Stimulated activated CD8-positive, alpha-beta memory T cell treated with anti-CD3 and anti-CD28 coated beads, Interleukin-7, amount 100 ng/mL, for 48 hours (primary cell): Measurements from ENCODE around the gene TP53TG5.
A peak's percentile ranks its signal among the peaks of the same experiment; 100 is the strongest.

ENCODE experiments used
- DNase-seq, 2 donors: peaks; one replicate each; pipeline ENCODE4 v3.0.0-alpha.2; 2020; ENCODE audit warnings: low read depth in 1 of 2; ENCODE audit errors: extremely low read depth in 1 of 2

TP53TG5 gene

DNA sequence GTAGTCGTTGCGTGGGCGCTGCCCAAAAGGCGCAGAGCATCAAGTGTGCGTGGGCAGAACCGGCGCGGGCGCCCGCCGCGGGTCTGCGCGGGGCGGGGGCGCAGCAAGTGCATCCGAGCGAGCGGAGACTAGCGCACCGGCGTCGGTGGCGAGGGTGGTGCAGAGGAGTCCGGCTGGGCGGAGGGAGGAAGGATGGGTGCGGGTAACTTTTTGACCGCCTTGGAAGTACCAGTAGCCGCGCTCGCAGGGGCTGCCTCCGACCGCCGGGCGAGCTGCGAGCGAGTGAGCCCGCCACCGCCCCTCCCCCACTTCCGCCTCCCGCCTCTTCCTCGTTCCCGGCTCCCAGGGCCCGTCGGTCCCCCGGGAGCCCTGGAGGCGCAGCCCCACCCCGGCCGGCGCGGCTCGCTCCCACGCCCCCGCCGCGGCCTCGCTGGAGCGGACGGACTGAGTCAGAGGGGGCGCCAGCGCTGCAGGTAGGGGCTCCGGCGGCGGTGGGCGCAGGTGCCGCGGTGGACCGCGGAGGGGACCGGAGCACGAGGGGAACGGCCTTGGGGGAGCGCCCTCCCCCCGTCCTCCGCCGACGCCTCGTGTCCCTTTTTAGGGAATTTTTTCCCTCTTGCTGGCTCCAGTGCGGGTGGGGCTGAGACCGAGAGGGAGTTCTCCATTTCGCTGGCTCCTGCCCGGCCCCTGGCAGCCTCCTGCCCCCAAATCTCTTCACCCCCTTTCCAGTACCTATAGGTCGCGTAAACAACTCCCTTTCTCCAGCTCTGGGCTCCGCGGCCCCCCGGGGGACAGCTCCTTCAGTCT, 28.3 kb upstream of the TP53TG5 start:
- no peak for DNase-seq

DNA sequence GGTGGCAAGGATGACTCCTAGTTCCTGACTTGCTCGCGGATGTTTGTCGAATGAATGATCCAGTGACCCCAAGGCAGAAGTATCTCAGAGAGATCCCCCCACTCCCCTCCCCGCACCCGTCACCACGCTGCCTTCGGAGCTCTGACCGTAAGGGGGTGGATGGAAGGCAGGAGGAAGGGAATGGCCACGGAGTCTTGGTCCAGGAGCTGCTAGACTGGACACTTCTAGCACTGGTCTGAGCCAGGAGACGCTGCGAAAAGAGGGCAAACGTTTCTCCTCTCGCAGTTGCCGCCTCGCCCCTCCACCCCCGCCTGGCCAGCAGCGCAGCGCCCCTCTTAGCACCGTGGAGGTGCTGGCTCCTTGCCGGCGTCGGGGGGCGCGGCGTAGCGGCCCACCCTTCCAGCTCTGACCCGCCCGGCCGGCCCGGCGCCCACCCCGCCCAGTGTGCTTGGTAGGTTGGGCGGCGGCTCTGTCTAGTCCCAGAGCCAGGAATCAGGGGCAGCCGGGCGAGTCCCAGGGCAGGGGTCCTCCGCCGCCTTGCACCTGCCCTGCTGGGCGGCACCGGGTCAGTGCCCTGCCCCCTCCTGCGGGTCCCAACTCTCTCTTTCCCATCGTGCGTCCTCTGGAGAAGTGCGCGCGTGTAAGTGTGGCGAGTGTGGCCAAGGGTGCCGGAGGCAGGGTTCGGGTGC, 27.6 kb upstream of the TP53TG5 start:
- no peak for DNase-seq

DNA sequence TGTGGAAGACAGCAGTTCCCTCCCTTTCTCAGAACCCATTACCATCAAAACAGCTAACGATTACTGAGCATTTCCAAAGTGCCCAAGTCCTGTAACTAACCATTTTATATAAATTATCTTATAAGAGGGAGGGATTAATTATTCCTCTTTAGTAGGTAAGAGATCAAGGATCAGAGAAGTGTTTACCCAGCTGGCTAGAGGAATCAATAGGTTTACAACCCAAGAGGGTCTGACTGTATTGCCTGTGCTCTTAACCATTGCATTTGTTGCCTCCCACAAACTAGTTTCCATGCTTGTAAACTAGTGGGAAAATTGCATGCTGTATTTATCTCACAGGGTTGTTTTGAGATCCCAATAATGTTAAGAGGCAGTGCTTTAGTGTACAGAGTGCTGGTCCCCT, 26.3 kb upstream of the TP53TG5 start:
- no peak for DNase-seq

DNA sequence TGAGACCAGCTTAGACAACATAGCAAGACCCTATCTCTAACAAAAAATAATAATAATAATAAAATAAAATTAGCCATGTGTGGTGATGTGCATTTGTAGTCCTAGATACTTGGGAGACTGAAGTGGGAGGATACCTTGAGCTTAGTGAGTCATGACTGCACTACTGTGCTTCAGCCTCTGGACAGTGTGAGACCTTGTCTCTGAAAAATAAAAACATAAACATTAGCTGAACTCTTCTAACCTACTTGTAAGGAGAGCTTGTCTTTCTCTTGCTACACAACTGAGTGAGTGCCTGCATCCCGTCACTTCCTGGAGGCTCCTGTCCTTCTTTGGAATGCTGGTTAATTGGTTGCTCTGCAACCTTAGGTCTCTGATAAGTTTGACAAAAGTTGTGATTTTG, 24.8 kb upstream of the TP53TG5 start:
- no peak for DNase-seq

DNA sequence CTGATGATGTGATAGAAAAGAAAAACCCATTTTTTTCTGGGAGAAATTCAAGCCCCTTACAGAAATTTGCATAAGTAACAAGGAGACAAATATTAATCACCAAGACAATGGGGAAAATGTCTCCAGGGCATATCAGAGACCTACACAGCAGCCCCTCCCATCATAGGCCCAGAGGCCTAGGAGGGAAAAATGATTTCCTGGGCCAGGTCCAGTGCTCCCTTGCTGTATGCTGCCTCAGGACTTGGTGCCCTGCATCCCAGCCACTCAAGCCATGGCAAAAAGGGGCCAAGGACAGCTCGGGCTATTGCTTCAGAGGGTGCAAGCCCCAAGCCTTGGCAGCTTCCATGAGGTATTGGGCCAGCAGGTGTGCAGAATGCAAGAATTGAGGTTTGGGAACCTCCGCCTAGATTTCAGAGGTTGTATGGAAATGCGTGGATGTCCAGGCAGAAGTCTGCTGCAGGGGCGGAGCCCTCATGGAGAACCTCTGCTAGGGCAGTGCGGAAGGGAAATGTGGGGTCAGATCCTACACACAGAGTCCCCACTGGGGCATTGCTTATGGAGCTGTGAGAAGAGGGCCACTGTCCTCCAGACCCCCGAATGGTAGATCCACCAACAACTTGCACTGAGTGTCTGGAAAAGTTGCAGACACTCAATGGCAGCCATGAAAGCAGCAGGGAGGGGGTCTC, 22.4 kb upstream of the TP53TG5 start:
- DNase-seq, result no peak

DNA sequence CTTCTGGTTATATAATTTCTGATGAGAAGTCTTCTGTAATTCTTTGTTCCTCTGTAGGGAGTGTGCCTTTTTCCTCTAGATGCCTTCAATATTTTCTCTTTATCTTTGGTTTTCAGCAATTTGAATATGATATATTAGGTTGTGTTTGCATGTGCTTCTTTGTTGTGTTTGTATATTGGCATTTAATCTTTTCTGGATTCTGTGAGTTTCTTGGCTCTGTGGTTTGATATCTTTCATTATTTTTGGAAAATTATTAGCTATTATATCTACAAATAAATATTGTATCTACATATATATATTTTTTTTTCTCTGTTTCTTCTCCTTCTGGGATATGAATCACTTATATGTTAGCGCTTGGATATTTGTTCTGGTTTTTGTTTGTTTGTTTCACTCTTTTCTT, 20.9 kb upstream of the TP53TG5 start:
- DNase-seq, result no peak

DNA sequence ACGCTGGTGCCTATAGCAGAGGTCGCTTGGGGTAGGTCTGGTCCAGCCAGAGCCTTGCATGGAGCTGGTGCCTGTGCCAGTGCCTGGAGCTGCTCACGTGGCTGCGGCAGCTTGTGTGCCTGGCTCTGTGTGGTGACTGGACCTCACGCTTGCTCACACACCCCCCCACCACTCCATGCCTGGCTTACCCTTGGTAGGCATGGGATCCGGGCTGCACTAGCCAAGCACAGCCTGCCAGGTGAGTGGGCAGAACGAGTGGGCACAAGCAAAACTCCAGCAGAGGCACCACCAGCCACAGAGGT, 16.9 kb upstream of the TP53TG5 start:
- DNase-seq, result no peak

DNA sequence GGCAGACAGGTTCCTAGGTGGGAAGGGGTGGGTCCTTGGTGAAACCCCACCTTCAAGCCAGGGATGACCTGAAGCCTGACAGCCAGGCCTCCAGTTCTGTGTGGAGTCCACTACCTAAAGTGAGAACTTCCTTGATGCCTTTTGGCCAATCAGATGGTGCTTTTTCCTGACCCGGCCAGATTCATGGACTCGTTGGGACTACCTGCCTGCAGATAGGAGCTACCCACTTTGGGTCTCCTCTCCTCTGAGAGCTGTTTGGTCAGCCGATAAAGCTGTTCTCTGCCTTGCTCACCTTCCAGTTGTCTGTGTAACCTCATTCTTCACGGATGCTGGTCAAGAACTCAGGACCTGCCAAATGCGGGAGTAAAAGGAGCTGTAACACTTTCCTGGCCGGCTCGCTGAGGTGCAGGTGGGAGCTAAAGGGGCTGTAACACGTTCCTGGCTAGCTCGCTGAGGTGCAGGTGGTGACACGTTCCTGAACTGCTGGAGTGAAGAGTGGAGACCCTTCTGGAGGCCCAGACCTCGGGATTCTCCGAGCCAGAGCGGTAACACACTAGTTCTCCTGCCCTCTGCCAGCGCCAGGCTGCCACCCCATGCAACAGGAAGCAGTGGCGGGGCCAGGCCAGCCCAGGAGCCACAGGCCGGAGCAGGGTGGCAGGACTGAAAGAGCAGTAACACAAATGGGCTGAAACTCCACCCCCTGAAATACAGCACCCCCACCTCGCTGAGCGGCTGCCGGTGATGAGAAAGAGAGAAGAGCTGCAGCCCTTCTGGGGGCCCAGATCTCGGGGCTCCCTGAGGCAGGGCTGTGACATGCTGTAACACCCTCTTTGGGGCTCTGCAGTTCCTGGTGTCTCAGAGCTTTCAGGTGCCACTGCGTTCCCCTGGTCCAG, 16.3 kb upstream of the TP53TG5 start:
- DNase-seq, result no peak

DNA sequence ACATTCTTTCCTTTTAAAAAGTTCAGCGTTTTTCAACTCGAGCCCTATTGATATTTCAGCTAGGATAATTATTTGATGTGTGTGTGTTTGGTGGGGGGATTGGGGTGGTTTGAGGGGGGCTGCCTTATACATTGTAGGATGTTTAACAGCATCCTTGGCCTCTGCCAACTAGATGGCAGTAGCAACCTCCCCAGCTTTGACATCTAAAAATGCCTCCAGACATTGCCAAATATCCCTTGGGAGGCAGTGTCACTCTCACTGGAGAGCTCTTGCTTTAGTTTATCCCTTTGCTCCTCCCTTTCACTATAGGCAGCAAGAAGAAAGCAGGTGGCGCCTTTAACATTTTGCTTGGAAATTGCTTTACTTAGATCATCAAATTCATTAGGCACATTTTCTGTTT, 14.6 kb upstream of the TP53TG5 start:
- DNase-seq, result no peak

DNA sequence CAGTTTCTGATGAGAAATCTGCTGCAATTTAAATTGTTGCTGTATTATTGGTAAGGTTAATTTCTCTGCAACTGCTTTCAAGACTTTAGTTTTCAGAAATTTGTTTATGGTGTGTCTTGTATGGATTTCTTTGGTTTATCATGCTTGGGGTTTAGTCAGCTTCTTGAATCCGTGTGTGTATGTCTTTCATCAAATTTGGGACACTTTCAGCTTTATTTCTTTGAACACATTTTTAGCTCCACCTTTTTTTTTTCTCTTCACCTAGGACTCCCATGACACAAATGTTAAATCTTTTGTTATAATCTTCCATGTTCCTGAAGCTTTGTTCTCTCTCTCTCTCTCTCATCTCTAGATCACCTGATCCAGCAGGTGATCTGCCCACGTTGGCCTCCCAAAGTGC, 13.4 kb upstream of the TP53TG5 start:
- no peak for DNase-seq

DNA sequence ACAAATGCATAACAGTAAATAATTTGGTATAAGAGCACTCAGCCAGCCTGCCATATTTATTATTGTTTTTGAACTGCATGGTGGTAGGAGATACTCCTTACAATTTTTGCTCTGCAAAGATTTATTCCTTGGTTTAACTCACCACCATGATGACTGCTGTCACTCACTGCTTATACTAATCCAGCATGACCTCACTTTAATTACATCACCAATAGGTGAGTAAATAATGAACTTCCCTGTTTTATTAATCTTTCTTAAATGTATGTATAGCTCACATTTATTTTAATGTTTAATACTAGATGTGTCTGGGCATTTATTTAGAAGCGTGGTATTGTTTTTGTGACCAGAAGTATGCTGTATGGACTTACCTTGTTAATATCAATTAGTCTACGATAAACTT, 12.8 kb upstream of the TP53TG5 start:
- DNase-seq, result no peak

DNA sequence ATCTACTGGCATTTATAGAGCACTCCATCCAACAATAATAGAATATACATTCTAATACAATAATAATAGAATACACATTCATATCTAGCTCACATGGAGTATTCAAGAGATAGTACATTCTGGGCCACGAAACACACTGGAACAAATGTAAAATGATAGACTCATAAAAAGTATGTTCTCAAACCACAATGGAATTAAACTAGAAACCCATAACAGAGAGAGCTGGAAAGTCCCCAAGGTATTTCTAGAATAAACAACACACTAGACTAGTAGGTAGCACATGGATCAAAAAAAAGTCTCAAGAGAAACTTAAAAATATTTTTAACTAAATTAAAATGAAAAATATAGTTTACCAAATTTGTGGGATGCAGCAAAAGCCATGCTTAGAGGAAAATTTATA, 9.1 kb upstream of the TP53TG5 start:
- DNase-seq, result no peak

DNA sequence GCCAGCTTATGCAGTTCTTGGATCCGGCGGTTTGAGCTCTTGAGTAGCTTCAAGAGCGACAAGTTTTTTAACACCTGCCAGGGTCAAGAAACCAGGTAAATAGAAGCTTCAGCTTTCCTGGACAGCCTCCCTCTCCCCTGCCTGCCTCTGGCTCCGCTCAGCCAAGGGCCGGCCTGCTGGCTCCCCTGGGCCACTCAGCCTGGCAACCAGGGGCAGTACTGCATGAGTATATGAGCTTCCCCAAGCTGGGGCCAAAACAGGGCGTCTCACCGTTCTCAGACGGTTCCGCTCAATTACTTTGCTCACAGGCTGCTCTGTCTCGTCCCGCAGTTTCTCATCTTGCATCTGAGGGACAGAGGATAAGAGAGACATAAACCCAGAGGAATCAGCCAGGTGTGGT, 856 bp downstream of the TP53TG5 start:
- no peak for DNase-seq

DNA sequence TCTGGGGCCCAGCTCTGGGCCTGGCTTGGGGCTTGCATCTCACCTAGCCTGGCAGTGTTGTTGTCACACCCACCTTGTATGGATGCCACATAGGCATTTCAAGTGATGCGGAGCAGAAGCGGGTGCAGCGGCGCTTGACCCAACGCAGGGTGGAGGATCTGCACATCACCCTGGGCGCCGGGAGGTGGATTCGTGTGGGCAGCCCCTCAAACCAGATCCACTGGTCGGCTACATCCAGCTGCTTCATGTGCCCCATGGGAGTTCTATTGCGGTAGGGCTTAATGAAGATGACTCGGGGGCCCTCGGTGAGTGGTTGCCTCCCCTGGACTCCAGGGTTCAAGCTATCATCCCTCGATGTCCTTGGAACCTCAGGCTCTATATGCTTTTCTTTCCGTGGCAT, 3.2 kb downstream of the TP53TG5 start:
- no peak for DNase-seq

DNA sequence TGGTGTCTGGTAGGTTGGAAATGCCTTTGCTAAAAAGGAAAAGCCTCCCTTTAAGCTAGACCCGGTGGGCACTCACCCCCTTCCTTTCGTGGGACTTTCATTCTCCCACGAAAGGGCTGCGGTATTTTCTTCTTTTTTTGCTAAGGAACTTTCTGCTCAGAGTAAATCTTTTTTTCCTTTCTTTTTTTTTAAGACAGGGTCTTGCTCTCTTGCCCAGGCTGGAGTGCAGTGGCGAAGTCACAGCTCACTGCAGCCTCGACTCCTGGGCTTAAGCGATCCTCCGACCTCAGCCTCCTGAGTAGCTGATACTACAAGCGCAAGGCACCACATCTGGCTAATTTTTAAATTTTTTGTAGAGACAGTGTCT, 4.0 kb downstream of the TP53TG5 start:
- no peak for DNase-seq

DNA sequence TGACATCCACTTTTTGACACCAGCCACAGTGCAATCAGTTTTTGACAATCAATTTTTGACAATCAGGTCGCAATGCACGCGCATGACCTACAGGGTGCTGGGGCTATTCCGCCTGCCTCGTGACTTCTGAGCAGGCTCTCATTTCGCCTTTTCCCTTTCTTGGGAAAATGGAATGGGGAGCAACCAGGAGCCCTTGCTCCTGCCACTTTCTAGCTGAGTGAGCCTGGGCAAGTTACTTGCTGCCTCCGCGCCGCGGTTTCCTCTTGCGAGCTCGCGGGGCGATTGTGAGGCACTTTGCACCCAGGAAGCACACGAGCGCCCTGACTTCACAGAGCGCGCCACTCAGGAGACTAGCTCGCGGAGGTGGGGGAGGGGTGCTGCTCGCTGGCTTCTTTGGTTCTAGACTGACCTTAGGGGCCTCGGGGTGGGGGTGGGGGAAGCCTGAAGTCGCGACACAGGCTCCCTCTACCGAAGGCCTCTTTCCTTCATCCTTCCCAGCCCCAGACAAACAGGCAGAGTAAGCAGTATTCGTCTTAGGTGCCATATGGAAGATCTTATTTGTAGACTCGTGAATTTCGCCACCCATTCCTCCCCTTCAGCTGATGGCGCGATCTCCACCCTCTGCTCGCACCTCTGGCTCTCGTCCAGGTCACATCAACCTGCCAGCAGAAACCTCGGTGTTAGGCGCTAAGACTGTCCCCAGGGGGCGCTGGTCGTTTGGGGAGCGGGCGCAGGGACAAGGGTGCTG, 4.6 kb downstream of the TP53TG5 start:
- DNase-seq, result peak; percentile 74 to 84

DNA sequence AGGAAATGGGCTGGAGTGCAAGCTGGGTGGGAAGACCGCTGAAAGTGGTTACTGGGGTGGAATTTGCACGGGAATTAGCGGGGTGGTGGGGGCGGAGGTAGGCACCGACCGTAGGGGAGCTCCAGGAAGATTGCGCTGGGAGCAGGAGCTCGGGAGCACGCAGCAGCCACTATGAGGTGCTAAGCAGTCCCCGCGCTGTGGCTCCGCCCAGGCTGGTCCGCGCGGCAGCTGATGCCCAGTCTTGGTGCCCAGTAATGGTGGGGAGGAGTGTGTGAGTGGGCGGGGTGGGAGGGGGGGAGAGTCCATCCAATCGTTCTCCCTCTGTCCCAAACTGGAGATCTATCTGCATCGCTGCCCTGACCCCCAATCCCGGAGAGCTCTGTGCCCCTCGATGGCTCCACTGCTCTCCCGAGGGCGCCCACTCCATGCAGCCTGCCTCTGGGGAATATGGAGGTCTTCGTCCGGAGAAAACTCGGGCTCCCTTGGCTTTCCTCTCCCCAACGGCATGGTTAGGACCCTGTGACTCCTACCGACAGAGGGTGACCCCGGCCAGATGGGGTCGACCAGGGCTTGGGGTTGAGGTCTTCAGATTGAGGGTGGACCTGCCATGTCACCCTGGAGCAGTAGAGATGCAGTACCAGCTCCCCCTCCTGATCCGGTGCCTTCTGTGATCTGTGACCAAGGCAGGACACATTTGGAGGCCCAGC, 5.3 kb downstream of the TP53TG5 start:
- no peak for DNase-seq

DNA sequence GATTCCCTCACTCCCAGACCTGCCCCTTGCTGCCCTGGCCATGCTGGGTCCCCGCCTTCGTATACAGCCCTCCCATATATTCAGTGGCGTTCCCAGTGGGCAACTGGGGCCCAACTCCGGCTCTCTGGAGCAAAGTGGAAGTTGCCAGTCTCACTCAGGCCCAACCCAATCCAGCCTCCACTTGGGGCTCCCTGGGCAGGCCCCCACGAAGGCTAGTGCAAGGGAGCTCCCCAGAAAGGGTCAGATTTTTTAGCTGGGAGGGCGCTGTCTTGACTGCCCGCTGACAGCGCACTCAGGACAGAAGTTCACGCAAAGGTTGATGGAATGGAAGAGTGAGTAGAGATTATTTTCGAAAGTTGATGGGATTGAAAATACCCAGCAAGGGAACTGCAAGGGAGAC, 5.9 kb downstream of the TP53TG5 start:
- no peak for DNase-seq

DNA sequence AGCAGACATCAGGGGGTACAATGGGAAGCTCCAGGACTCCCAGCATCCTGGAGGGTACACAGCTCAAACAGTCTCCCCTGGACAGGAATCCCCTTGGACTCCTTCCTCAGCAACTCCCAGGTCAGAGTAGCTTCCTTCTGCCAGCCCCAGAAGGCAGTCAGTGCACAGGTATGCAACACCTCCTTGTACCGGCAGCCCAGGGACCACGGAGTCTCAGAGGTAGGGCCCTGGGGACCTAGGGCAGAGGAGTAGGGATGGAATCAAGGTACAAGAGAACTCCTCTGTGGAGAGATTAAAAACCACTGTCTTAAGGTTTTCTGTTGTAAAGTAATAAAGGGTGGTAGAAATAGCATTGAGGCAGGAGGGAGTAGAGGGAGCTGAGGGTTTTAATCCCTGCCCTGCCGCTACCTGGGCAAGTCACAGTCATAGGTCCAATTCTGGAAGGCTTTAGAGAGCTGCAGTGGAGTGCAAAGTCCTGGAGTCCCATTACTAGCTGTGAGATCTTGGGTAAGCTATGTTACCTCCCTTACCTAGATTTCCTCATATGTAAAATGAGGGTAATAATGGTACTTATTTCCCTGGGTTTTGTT, 7.5 kb downstream of the TP53TG5 start:
- DNase-seq, result no peak
